ENCODE measurements around the gene MRPL23.

Gene MRPL23

DNA sequence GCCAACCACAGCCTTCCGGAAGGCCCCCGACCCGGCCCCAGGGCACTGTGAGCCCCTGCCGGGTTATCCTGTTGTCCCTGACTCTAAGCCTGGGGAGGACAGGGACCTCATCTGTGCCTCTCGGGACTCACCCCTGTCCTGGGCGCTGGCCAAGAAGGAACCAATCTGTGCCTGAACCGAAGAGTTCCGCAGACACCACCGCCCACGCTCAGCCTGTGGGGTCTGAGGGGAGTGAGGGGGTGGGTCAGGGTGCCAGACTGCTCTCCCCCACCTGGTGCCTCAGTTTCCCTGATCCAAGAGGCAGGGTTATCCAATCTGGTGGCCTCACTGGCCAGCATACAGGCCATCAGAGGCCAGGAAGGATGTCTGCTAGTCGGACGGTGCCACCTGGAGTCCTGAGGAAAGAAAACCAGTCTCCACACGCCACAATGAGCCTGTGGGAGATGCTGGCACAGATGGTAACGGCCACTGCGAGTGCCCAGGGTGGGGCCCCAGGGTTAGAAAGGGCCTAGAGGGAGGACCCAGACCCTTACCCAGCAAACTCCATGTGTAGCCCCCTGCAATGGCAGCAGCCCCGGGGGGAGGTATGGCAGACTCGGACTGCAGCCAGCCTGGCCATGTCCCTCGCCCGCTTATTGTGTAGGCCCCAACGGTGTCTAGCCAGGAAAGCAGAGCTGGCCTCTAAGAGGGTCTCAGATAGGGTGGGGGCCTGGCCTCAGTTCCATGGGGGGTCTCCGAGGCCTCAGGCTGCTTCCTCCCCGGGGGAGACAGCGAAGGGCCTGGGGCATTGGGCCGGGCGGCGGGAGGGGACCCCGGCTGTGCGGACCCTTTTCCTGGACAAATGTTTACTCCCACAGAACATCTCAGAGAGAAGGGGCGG lies 28.5 kb upstream of the MRPL23 start:
- no peak overlapping the region for H3K4me3 Mint-ChIP-seq
- H3K4me1 Mint-ChIP-seq, result peaks cover 20% of the 10 kb centered on the region
- peaks cover 42% of the 10 kb centered on the region for H3K27me3 Mint-ChIP-seq
- H3K27ac Mint-ChIP-seq, result no peak overlapping the region
- H3K9me3 Mint-ChIP-seq, result no peaks in the 10 kb centered on the region
- no peak for ATAC-seq
- no peaks in the 10 kb centered on the region for H3K36me3 Mint-ChIP-seq

DNA sequence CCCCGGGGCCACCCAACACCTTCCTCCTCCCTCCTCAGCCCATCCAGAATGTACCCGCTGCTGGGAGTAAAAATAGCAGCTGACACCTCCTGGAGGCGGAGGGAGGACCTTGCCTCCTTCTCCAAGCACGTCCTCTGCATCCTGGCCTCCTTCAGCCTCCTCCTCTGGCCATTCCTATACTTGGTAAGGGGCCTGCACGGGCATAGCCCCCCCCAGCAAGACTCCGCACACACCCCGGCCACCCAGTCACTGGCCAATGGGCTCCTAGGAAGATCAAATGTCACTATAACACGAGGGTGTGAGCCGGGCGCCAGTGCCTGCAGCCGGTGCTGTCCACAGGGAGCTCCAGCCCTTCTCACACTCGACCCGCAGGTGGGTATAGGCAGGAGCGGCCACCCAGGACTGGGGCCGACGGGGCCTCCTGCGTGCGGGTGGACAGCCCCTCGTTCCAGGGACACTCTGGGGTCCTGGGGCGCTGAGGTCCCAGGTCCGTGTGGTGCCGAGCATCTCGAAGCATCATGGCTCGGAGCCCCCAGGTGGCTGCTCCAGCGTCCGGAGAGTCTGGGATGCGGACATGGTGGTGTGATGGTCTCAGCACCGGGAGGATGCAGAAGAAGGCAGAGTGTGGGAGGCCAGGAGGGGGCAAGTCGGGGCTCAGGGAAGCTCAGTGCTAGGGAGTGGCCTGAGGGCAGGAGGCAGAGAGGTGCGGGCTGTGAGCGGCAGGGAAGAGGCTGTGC lies 27.6 kb upstream of the MRPL23 start, which contains the start of gene TNNT3:
TSS of gene TNNT3 (plus strand) at position 313 of the 737 bp plus-strand sequence. CDS start 3,172 bp downstream, outside the sequence.
- H3K36me3 Mint-ChIP-seq, result no peaks in the 10 kb centered on the region
- H3K4me3 Mint-ChIP-seq, result no peak within 1 kb of the TSS
- ATAC-seq, result no peak
- H3K4me1 Mint-ChIP-seq, result peaks cover 20% of the 10 kb centered on the region
- H3K9me3 Mint-ChIP-seq, result no peaks in the 10 kb centered on the region
- peaks cover 39% of the 10 kb centered on the region for H3K27me3 Mint-ChIP-seq
- no peak within 1 kb of the TSS for H3K27ac Mint-ChIP-seq

DNA sequence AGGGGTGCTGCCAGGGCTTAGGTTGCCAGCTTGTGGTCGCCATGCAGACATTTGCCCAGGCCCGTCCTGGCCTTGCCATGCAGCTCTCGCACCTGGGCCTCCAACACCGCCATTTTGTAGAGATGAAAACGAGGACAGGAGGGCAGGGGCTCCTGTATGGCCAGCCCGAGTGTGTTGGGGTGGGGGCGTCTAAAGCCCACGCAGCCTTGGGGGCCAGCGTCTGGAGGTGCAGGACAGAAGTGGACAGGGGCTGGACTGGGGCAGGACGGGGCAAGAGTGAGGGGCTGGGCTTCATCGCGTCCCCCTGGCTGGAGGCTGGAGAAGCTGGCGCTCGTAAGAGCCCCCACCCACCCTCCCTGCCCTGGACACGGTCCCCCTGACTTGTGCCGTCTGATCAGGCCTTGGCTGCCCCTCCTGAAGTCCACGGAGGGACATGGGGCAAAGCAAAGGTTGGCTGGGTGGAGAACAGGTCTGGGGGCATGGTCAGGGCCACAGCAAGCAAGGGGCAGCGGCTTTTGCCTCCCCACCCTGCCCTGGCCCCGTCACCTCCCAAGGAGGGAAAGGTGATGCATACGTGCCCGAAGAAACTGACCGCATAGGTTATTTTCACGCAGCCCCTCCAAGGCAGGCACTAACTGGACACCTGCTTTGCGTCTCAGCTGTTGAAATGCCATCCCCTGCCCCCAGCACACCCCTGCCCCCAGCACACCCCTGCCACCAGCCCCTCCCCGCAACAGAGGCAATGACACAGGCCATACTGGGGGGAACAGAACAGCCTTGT lies 26.8 kb upstream of the MRPL23 start:
- Mint-ChIP-seq H3K9me3 (no peaks in the 10 kb centered on the region), H3K27me3 (peaks cover 32% of the 10 kb centered on the region), H3K27ac (no peak overlapping the region), H3K4me3 (no peak overlapping the region), H3K36me3 (no peaks in the 10 kb centered on the region), H3K4me1 (peaks cover 20% of the 10 kb centered on the region)
- no peak for ATAC-seq

DNA sequence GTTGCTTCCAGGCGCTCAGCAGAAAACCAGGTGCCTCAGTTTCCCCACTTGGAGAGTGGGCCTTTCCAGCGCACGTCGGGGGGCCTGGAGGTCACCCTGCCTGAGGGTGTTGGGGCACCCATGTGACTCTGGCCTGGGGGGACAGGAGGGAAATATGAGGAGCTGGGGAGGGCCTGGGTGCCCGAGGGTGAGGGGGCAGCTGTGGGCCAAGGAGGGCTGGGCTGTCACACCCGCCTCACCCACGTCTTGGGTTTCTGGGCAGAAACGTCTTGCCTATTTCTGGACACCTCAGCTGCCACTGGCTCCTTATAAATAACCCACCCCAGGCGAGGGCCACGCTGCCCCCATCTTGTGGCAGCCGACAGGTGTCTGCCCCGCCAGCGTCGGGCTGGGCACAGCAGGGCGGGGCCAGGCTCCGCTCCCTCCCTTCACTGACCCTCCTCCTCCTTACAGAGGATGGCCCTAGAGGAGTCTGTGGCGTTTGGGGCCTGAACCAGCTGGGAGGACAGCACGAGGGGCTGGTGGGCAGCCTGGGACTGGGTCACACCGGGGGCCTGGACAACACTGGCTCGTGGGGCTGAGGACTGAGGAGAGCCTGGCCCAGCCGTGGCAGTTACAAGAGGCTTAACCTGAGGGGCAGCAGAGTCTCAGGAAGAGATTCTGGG lies 26.1 kb upstream of the MRPL23 start:
- no peak for ATAC-seq
- H3K4me1 Mint-ChIP-seq, result peaks cover 14% of the 10 kb centered on the region
- H3K9me3 Mint-ChIP-seq, result no peaks in the 10 kb centered on the region
- no peak overlapping the region for H3K27ac Mint-ChIP-seq
- no peaks in the 10 kb centered on the region for H3K36me3 Mint-ChIP-seq
- peaks cover 39% of the 10 kb centered on the region for H3K27me3 Mint-ChIP-seq
- H3K4me3 Mint-ChIP-seq, result no peak overlapping the region

DNA sequence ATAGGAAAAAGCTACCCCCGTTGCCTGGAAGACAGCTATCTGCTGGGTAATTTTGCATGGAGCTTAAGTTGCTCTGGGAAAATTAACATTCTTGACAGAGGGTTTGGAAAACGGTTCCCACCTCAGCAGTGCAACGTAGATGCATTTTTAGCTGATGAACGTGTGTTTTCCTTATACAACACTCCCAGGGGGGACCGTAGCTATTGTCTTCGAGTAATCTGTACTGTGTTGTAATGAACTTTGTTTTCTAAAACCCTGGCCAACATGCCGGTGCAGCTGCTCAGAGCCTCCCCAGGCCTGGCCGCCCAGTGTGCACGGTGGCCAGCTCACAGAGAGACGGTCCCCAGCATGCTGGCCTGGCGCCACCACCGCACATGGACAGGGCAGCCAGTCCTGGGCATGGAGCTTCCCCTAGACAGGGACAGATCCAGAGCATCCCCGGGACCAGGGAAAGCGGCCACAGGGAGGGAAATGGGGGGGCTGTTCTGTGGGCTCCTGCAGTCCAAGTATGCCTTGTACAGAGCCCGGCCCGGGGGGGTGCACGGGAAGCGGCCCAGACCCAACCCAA lies 25.5 kb upstream of the MRPL23 start:
- peaks cover 45% of the 10 kb centered on the region for H3K27me3 Mint-ChIP-seq
- no peaks in the 10 kb centered on the region for H3K36me3 Mint-ChIP-seq
- H3K27ac Mint-ChIP-seq, result no peak overlapping the region
- no peaks in the 10 kb centered on the region for H3K9me3 Mint-ChIP-seq
- H3K4me3 Mint-ChIP-seq, result no peak overlapping the region
- no peak for ATAC-seq
- H3K4me1 Mint-ChIP-seq, result peaks cover 12% of the 10 kb centered on the region

DNA sequence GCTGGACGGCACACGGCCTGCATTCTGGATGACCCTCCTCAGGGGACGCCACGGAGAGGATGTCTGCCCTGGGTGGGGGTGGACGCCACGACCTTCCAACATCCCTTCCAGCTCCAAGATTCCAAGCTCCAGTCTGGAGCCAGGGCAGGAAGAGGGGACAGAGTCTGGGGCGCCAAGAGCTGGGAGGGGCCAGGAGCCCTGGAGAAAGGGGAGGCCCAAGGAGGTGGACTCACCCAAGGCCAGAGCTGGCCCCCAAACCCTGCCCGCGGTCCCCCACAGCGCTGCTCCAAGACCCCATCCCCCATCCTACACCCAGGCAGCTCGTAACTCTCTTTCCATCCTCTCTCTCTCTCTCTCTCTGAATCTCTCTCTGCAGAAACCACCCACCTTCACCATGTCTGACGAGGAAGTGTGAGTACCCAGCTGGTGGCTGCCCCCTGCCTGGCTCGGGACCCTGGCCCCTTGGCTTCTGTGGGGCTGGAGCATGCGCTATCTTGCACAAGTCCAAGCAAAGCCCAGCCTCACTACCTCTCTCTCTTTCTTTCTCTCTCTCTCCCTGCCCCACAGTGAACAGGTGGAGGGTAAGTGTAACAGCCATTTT lies 24.6 kb upstream of the MRPL23 start:
- Mint-ChIP-seq H3K27ac (no peak overlapping the region), H3K9me3 (no peaks in the 10 kb centered on the region), H3K4me3 (no peak overlapping the region), H3K36me3 (no peaks in the 10 kb centered on the region), H3K4me1 (peaks cover 11% of the 10 kb centered on the region), H3K27me3 (peaks cover 53% of the 10 kb centered on the region)
- ATAC-seq, result no peak

DNA sequence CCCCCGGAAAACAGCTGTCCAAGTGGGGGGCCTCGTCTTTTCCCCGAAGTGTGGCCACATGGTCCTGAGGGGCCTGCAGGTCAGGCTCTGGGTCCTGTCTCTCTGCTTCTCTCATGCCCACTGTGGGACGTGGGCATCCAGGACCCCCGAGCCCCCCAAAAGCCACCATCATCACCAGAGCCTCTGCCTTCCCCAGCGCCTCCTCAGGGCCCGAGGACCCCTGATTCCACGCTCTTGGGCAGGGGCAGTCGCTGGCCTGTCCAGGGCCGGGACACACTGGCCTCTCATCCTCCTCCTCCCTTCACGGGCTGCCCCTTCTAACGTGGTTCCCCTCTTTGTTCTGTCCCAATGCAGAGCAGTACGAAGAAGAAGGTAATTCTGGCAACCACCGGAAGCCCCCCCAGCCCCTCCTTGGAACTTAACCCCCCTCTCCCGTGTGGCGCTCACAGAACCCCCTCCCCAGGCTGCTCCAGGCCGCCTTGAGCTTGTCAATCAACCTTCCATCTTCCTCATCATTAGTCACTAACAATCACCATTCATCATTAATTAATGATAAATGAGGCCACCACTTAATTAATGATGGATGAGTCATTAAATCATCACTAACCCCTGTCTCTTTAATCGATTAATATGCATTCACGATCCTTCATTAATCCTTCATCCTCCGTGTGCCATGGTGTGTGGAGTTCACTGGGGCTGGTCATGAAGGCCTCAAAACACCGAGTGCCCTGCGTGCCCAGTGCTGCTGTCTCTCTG lies 23.8 kb upstream of the MRPL23 start:
- no peak for ATAC-seq
- Mint-ChIP-seq H3K36me3 (no peaks in the 10 kb centered on the region), H3K27ac (no peak overlapping the region), H3K9me3 (no peaks in the 10 kb centered on the region), H3K4me3 (no peak overlapping the region), H3K4me1 (peaks cover 11% of the 10 kb centered on the region), H3K27me3 (peaks cover 53% of the 10 kb centered on the region)

DNA sequence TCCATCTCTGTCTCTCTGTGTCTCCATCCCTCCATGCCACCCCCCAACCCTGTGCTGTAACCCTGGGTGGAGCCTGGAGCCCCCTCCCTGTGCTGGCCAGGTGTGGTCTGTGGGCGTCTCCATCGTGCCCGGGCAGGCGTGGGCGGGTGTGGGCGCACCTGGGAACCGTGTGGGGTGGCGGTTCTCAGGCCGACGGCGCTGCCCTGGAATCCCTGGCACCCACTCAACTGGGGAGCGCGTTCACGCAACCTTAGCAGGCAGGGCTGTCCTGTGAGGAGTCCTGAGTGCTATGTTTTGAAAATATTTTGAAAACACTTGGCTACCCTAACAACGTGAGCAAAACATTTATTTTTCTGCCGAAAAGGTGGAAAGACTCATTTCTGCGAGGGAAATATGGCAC lies 23.0 kb upstream of the MRPL23 start:
- H3K9me3 Mint-ChIP-seq, result no peaks in the 10 kb centered on the region
- H3K27ac Mint-ChIP-seq, result no peak overlapping the region
- H3K4me1 Mint-ChIP-seq, result peaks cover 11% of the 10 kb centered on the region
- peaks cover 56% of the 10 kb centered on the region for H3K27me3 Mint-ChIP-seq
- no peaks in the 10 kb centered on the region for H3K36me3 Mint-ChIP-seq
- H3K4me3 Mint-ChIP-seq, result no peak overlapping the region
- ATAC-seq, result no peak

DNA sequence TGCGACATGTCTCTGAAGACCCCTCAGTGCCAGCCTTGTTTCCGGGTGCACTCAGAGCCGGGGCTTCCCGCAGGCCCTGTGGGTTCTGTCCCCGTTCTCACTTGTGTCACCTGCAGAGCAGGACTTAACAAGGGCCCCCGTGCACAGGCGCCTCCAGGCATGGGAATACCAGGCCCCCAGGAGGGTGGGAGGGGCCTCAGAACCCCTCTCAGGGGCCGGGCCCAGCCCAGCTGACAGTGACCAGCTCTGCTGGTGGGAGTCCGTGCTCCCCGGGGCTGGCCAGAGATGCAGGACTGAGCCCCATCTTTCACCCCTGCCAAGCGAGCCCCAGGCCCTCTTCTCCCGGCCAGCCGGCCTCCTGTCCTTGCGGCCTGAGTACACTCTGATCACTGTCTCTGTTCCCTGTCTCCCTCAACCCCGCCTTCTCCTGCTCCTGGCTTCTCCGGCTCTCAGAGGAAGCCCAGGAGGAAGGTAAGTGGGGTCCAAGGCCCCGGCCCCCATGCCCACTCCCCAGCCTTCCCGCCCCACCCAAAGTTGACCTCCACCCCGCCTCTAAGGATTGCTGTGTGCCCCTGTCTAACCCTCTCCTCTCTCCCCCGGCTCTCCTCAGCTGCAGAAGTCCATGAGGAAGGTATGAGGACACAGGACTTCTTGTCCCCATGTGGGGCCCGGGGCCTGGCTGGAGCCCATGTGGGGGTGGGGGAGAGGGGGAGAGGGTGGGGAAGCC lies 22.3 kb upstream of the MRPL23 start:
- peaks cover 57% of the 10 kb centered on the region for H3K27me3 Mint-ChIP-seq
- no peak for ATAC-seq
- no peak overlapping the region for H3K27ac Mint-ChIP-seq
- H3K4me3 Mint-ChIP-seq, result no peak overlapping the region
- no peaks in the 10 kb centered on the region for H3K36me3 Mint-ChIP-seq
- H3K9me3 Mint-ChIP-seq, result no peaks in the 10 kb centered on the region
- peaks cover 11% of the 10 kb centered on the region for H3K4me1 Mint-ChIP-seq

DNA sequence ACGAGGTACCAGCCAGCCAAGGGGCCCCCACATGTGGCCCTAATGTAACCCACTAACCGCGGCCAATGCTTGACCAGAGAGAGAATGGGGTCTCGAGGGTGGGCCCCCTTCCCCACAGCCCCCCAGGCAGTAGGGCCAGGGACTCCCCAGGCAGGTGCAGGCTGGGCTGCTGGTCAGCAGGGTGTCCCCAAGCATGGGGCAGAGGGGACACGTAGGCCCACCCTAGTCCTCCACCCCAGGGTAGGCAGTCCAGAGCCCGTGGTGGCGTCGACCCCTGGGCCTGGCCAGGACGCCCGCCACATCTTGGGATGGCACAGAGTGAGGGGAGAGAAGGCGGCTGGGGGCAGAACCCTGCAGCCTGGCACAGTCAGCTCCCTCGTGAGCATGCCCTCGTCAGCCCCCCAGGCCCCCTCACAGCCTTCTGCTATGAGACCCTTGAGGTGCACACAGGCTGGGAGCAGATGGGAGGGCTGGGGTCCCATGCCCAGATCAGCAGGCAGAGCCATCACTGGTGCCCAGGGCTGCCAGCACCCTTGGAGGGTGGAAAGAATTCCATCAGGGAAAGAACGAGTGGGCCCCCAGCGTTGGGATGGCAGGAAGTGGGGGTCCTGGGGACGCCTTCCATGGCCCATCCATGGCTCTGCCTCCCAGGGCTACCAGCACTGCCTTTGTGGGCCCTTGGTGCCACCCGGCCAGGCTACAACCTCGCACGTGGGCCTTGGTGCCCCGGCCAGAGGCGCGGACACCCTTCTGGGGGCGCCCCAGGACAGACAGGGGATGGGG lies 21.6 kb upstream of the MRPL23 start:
- no peak overlapping the region for H3K4me3 Mint-ChIP-seq
- no peak for ATAC-seq
- no peaks in the 10 kb centered on the region for H3K9me3 Mint-ChIP-seq
- peaks cover 54% of the 10 kb centered on the region for H3K27me3 Mint-ChIP-seq
- no peaks in the 10 kb centered on the region for H3K36me3 Mint-ChIP-seq
- no peak overlapping the region for H3K27ac Mint-ChIP-seq
- H3K4me1 Mint-ChIP-seq, result peaks cover 11% of the 10 kb centered on the region

DNA sequence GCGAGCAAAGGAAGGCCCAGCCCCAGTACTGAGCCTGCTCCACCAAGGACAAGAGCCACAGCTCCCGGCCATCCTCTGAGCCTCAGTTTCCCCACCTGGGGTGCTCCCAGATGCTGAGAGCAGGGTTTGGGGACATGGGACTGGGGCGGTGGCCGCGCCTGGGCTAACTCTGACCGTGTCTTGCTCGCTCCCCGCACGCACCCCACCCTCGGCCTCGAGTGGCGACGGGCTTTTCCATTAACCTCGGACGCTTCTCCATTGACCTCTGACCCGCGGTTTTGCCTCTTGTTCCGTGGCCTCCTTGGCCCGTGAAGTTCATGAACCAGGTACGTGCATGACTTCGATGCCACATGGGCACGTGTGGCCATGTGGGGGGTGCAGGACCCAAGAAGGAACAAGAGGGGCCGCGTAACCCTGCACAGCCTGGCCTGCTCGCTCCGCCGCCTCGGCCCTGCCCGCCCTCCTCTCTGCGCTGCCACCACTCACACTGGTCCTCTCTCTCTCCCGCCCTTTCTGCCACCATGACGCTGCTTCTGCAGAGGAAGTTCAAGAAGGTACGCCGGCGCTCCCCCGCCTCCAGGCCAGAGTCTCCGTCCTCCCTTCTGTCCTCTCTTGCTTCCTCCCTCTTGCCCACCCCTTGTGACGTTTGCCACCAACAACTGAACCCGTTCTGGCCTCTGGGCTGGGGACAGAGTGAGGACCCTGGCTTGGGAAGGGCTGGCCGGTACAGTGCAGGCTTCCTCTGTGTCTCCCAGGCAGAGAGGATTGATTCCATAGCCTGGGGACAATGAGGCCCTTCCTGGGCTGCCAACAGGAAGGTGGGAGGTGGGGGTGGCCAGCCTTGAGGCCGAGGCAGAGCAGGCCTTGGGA lies 20.7 kb upstream of the MRPL23 start:
- Mint-ChIP-seq H3K36me3 (no peaks in the 10 kb centered on the region), H3K27me3 (peaks cover 54% of the 10 kb centered on the region), H3K9me3 (no peaks in the 10 kb centered on the region), H3K27ac (no peak overlapping the region), H3K4me3 (no peak overlapping the region), H3K4me1 (peaks cover 11% of the 10 kb centered on the region)
- no peak for ATAC-seq
